K562 (cell line): ENCODE results near the gene WEE1. TPM values are rescaled to one million over a fixed set of nuclear protein-coding genes. Genes with fewer than 3 reads are reported as not detected.

Experiments
- ATAC-seq: fragments of 200-7000 bp; cut with Tn5 transposase; 3 replicates; pipeline ENCODE4 v1.9.1; 2020; ENCODE audit warnings: moderate library complexity
- BruUV-seq: library from RNA; stranded (reverse); fragments of 400-500 nt; replicated peaks from 2 replicates; lab custom pipeline; 2021; lab: Mats Ljungman, UMichigan
- CTCF ChIA-PET: fragments of 300-600 bp; formaldehyde crosslinking; extraction: SDS; loops from one replicate; lab custom pipeline; 2021; ENCODE audit warnings: low intra/inter-chr PET ratio; lab: Yijun Ruan, JAX
- POLR2A ChIA-PET: fragments of 300-600, 350-650 bp; sonication (Branson Sonifier 250); formaldehyde crosslinking; extraction: SDS; loops from one replicate; lab custom pipeline; 2021; ENCODE audit warnings: antibody characterized with exemption, inconsistent platforms; lab: Yijun Ruan, JAX
- DNase-seq, 4 experiments: peaks; one replicate each; pipeline versions ENCODE4 v3.0.0 to v3.0.0-alpha.2; 2011 to 2018; ENCODE audit warnings: low spot score in 3 of 4, mixed read lengths in 3 of 4; ENCODE audit errors: extremely low read depth in 1 of 4
- FAIRE-seq: peaks from 2 replicates; lab custom pipeline; 2011; peaks lifted over from hg19 to GRCh38; lab: Jason Lieb, UNC
- H2AFZ ChIP-seq: 2 replicates; pipeline ENCODE4 v1.6.0; 2011; ENCODE audit warnings: low read depth, low read length, control low read depth, inconsistent platforms
- H3K27ac ChIP-seq: fragments of 200-600 bp; 3 replicates; pipeline ENCODE4 v1.8.0; 2011; ENCODE audit warnings: low read depth, mild to moderate bottlenecking, control low read depth, inconsistent platforms, low read length, moderate library complexity, mixed read lengths; ENCODE audit errors: extremely low read depth
- H3K27me3 ChIP-seq, 2 experiments: fragments of 300-600 bp in 1 of 2; 2 replicates in 1 of 2; 3 replicates in 1 of 2; pipeline versions ENCODE4 v1.6.0 to v1.8.0; 2011; ENCODE audit warnings: inconsistent platforms in 2 of 2, low read length in 2 of 2, mild to moderate bottlenecking in 1 of 2, mixed read lengths in 1 of 2, moderate library complexity in 1 of 2; ENCODE audit not compliant: control insufficient read depth in 2 of 2, insufficient read depth in 2 of 2
- H3K36me3 ChIP-seq: fragments of 300-600 bp; 3 replicates; pipeline ENCODE4 v1.8.0; 2011; ENCODE audit warnings: mild to moderate bottlenecking, low read length, inconsistent platforms; ENCODE audit not compliant: control insufficient read depth, insufficient read depth
- H3K4me1 ChIP-seq, 2 experiments: fragments of 200-600 bp in 1 of 2; replicated peaks in 1 of 2; 2 replicates in 1 of 2; 3 replicates in 1 of 2; pipeline versions ENCODE4 v1.5.1 to v1.8.0; 2011; ENCODE audit warnings: inconsistent platforms in 2 of 2, low read length in 2 of 2, mild to moderate bottlenecking in 1 of 2, mixed read lengths in 1 of 2, moderate library complexity in 1 of 2; ENCODE audit not compliant: control insufficient read depth in 2 of 2, insufficient read depth in 2 of 2
- H3K4me2 ChIP-seq: 2 replicates; pipeline ENCODE4 v1.6.1; 2011; ENCODE audit warnings: low read length, control low read depth, inconsistent platforms, mixed read lengths; ENCODE audit not compliant: insufficient read depth
- H3K4me3 ChIP-seq: fragments of 200-600 bp; sonication (generic), shearing (Covaris generic); 2 replicates; pipeline ENCODE4 v1.5.1; 2016; ENCODE audit warnings: control low read depth, inconsistent platforms
- H3K79me2 ChIP-seq: fragments of 200-600 bp; 3 replicates; pipeline ENCODE4 v1.8.0; 2011; ENCODE audit warnings: low read length, inconsistent platforms; ENCODE audit not compliant: control insufficient read depth, insufficient read depth
- H3K9ac ChIP-seq, 2 experiments: 2 replicates each; pipeline versions ENCODE4 v1.6.0 to v1.6.1; 2011; ENCODE audit warnings: low read depth in 2 of 2, low read length in 2 of 2, control low read depth in 1 of 2, inconsistent platforms in 1 of 2, mild to moderate bottlenecking in 1 of 2, mixed read lengths in 1 of 2; ENCODE audit not compliant: insufficient read depth in 1 of 2
- H3K9me1 ChIP-seq: one replicate; pipeline ENCODE4 v1.6.0; 2011; ENCODE audit warnings: inconsistent platforms, mild to moderate bottlenecking, low read length, moderate library complexity; ENCODE audit not compliant: control insufficient read depth, insufficient read depth
- H3K9me3 ChIP-seq: replicated peaks from 2 replicates; pipeline ENCODE4 v1.5.1; 2011; ENCODE audit warnings: low read depth, low read length, inconsistent platforms; ENCODE audit not compliant: control insufficient read depth, insufficient read depth
- H4K20me1 ChIP-seq: replicated peaks from 2 replicates; pipeline ENCODE4 v1.6.1; 2011; ENCODE audit warnings: low read length, inconsistent platforms, mixed read lengths; ENCODE audit not compliant: control insufficient read depth, insufficient read depth
- IRF1 ChIP-seq: sonication (generic); formaldehyde crosslinking; IDR thresholded peaks from 2 replicates; pipeline ENCODE4 v1.8.0; 2022; ENCODE audit warnings: missing genetic modification reagents, mild to moderate bottlenecking, borderline replicate concordance
- MAFK ChIP-seq: IDR thresholded peaks from 2 replicates; pipeline ENCODE4 v1.6.1; 2011; ENCODE audit warnings: low read length, improper control_type of control experiment
- MEF2A ChIP-seq: IDR thresholded peaks from 2 replicates; pipeline ENCODE4 v1.6.1; 2011; ENCODE audit warnings: low read depth, mild to moderate bottlenecking, low read length, moderate library complexity; ENCODE audit not compliant: control insufficient read depth
- NR2C1 ChIP-seq, 2 experiments: fragments of 450-650 bp; IDR thresholded peaks; 2 replicates each; pipeline ENCODE4 v1.6.1; 2017; ENCODE audit warnings: mild to moderate bottlenecking in 2 of 2, antibody characterized with exemption in 1 of 2, inconsistent platforms in 1 of 2, missing compliant biosample characterization in 1 of 2, missing genetic modification characterization in 1 of 2
- PRMT5 ChIP-seq: sonication (generic); formaldehyde crosslinking; IDR thresholded peaks from 2 replicates; pipeline ENCODE4 v1.5.0; 2020; ENCODE audit warnings: missing genetic modification reagents
- STAT5A ChIP-seq: IDR thresholded peaks from 2 replicates; pipeline ENCODE4 v1.6.1; 2012; ENCODE audit warnings: low read length, inconsistent platforms, borderline replicate concordance
- ZNF280A ChIP-seq: fragments of 450-650 bp; IDR thresholded peaks from 2 replicates; pipeline ENCODE4 v1.6.1; 2018; ENCODE audit warnings: mild to moderate bottlenecking, low read depth; ENCODE audit not compliant: partially characterized antibody
- WGBS: fragments of 100-300 bp; shearing (Covaris generic); methylation state at CpG from one replicate; pipeline ENCODE4 v1.1.6; 2016; ENCODE audit warnings: low coverage, mixed read lengths; ENCODE audit not compliant: insufficient coverage; ENCODE audit errors: missing lambda C conversion rate; 5-methylcytosine and 5-hydroxymethylcytosine counted together
- in situ Hi-C: fragments of 300-500 bp; cut with MboI; formaldehyde crosslinking; loops from 4 replicates; pipeline ENCODE4 v1.15.0; 2018; ENCODE audit warnings: inconsistent platforms, mixed read lengths
- intact Hi-C: fragments of 100-400 bp; cut with micrococcal nuclease; formaldehyde crosslinking; loops from 2 replicates; pipeline ENCODE4 v1.14.2; 2022
- polyA plus RNA-seq, 8 experiments: library from polyadenylated mRNA; depleted of rRNA in 4 of 8; stranded (reverse) in 5 of 8; unstranded in 3 of 8; fragments of >200 nt; fragmentation: Nextera tagmentation in 2 of 8; fragmentation: Illumina TruSeq in 1 of 8; extraction: Ambion mirVana in 2 of 8; extraction: Trizol in 1 of 8; gene quantifications; 2 replicates each; pipeline versions ENCODE4 v1.2.1 to v1.2.3, GENCODE V29; 2011 to 2014; ENCODE audit warnings: inconsistent platforms in 1 of 8, missing spikeins in 1 of 8
- total RNA-seq, 7 experiments: library from RNA; depleted of rRNA in 6 of 7; stranded (reverse); fragments of >200 nt in 6 of 7; fragmentation: Illumina TruSeq in 2 of 7; extraction: Trizol in 2 of 7; gene quantifications; 2 replicates each; pipeline versions ENCODE4 v1.2.1 to v1.2.3, GENCODE V29; 2011 to 2021; ENCODE audit warnings: low replicate concordance in 1 of 7
- TF ChIP-seq, protein P1 (sequence below): fragments of 250-450 bp; sonication (Bioruptor Pico); IDR thresholded peaks from 2 replicates; pipeline ENCODE4 v1.8.0; 2021; ENCODE audit warnings: moderate library complexity, mild to moderate bottlenecking, inconsistent platforms
- TF ChIP-seq, protein P2 (sequence below): fragments of 450-650 bp; IDR thresholded peaks from 2 replicates; pipeline ENCODE4 v1.6.1; 2016; ENCODE audit warnings: missing biosample characterization, missing genetic modification characterization

The WEE1 gene
- total and polyA plus RNA-seq, 9 of the 15 experiments (the other 6 are each of a cell fraction or from before 2014, with no cell fraction given), result 21.9 to 99.0 (median 67.4) TPM

DNA sequence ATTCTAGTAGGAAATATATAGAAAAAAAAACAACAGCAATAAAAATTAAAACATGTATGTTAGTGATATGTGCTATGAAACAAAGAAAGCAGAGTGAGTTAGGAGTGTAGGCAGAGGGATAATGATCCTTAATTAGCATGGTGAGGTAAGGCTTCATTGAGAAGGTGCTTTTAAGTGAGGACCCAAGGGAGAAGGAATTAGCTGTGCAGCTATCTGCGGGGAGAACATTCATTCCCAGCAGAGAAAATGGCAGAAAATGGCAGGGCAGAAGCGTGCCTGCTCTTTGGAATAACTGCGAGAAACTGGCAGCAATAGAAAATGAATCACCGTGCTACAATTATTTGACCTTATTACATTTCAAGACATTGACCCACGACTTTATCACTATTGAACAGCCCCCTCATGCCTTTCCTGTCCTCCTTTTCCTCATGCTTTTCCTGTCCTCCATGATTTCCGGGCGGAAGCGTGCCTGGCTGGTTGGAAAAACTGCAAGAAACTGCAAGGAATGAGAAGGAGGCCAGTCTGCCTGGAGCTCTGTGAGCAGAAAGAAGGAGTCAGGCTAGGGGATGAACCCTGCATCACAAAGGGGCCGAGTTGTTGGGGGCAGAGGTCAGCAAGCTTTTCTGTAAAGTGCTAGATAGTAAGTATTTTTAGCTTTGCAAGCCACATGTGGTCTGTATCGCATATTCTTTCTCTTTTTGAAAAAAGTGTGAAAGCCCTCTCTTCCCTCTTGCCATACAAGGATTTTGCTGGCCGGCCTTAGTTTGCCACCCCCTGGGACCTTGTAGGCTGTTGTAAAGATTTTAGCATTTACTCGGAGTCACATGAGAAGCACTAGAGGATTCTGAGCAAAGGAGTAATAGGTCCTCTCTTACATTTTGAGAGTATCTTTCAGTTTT is 53.3 kb downstream of the WEE1 start:
- 42% methylated on average over 12 of the region's 12 CpGs for WGBS
- Histone ChIP-seq H3K4me1 (peaks cover 4 to 9% of the 10 kb centered on the region in 2 experiments; a peak in 3 of 5 replicates), H3K9ac (peak overlapping the region in 1 of 2 experiments; percentile 78; a peak in 1 of 4 replicates), H2AFZ (peak overlapping the region; percentile 37), H3K27me3 (no peaks in the 10 kb centered on the region), H3K79me2 (no peaks in the 10 kb centered on the region), H3K9me3 (no peaks in the 10 kb centered on the region), H3K9me1 (no peaks in the 10 kb centered on the region), H3K27ac (no peak overlapping the region), H4K20me1 (no peaks in the 10 kb centered on the region), H3K36me3 (no peaks in the 10 kb centered on the region), H3K4me3 (no peak overlapping the region), H3K4me2 (peak overlapping the region; percentile 9; the same call in 1 of the 2 replicates)
- TF ChIP-seq MEF2A (peak; percentile 74; the same call in 1 of the 2 replicates), ZNF280A (no peak), IRF1 (no peak), STAT5A (no peak), PRMT5 (CRISPR knock-in tag) (no peak), MAFK (no peak), NR2C1 (IDR thresholded peaks at IDR 0.05) (peak; percentile 41; the same call in 1 of the 2 replicates), NR2C1 (tag; IDR thresholded peaks at IDR 0.05) (0 out of 2 replicates have a peak, but pooled peaks have one; percentile 26)
- TF ChIP-seq, protein P1, sequence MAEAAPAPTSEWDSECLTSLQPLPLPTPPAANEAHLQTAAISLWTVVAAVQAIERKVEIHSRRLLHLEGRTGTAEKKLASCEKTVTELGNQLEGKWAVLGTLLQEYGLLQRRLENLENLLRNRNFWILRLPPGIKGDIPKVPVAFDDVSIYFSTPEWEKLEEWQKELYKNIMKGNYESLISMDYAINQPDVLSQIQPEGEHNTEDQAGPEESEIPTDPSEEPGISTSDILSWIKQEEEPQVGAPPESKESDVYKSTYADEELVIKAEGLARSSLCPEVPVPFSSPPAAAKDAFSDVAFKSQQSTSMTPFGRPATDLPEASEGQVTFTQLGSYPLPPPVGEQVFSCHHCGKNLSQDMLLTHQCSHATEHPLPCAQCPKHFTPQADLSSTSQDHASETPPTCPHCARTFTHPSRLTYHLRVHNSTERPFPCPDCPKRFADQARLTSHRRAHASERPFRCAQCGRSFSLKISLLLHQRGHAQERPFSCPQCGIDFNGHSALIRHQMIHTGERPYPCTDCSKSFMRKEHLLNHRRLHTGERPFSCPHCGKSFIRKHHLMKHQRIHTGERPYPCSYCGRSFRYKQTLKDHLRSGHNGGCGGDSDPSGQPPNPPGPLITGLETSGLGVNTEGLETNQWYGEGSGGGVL (CRISPR knock-in tag), result no peak
- TF ChIP-seq, protein P2, sequence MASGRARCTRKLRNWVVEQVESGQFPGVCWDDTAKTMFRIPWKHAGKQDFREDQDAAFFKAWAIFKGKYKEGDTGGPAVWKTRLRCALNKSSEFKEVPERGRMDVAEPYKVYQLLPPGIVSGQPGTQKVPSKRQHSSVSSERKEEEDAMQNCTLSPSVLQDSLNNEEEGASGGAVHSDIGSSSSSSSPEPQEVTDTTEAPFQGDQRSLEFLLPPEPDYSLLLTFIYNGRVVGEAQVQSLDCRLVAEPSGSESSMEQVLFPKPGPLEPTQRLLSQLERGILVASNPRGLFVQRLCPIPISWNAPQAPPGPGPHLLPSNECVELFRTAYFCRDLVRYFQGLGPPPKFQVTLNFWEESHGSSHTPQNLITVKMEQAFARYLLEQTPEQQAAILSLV (tag), result no peak
- CTCF ChIA-PET, result no interaction called here
- ATAC-seq (peak; percentile 78), DNase-seq (peak in 2 of 4 experiments; percentile 33 to 55), FAIRE-seq (peak; percentile 60)
- intact Hi-C loops (no loop called here), in situ Hi-C loops (no loop called here)
- BruUV-seq, result no TSS peak
- POLR2A ChIA-PET, result interaction anchor here (1.0 kb wide), 1 partner anchor 26 kb away, joined by 3 read pairs; no protein-coding TSS in a partner anchor
